Fibroblast of mammary gland (primary cell): Measurements from ENCODE around the gene KRTAP21-1.
A peak's percentile ranks its signal among the peaks of the same experiment; 100 is the strongest.

Source experiments
- DNase-seq: peaks from one replicate; pipeline ENCODE4 v3.0.0-alpha.2; 2010; ENCODE audit warnings: low read depth
- H3K4me3 ChIP-seq: 2 replicates; pipeline ENCODE4 v1.5.1; 2011; ENCODE audit warnings: low read depth, mild to moderate bottlenecking, low read length, moderate library complexity; ENCODE audit not compliant: control insufficient read depth
- TF ChIP-seq, protein P1 (sequence below): conservative IDR thresholded peaks from 2 replicates; pipeline ENCODE4 v1.5.1; 2011; ENCODE audit warnings: low read depth, low read length, inconsistent platforms; ENCODE audit not compliant: control insufficient read depth, insufficient read depth

The KRTAP21-1 gene

DNA sequence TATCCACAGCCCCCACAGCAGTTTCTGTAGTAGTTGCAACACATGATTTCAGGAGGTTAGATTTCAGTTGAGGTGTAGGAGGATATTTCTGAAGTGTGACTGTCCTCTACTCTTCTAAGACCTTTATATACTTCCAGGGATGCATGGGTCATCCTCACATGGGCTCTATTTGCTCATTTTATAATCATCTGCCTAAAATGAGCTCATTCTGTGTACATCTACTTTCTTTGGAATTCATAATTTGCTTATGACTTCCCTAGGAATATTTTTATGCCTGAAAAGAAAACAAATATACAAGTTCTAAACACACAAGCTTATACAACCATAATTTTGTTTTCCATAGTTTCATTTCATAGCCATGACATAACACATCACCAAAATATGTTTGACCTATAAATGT is 8.1 kb downstream of the KRTAP21-1 start, which contains the start of gene KRTAP21-2:
Gene KRTAP21-2 (minus strand): TSS at position 101 of the 400 bp plus-strand sequence. CDS start 57 bp downstream, at position 44.
- no peak for DNase-seq
- TF ChIP-seq, protein P1, sequence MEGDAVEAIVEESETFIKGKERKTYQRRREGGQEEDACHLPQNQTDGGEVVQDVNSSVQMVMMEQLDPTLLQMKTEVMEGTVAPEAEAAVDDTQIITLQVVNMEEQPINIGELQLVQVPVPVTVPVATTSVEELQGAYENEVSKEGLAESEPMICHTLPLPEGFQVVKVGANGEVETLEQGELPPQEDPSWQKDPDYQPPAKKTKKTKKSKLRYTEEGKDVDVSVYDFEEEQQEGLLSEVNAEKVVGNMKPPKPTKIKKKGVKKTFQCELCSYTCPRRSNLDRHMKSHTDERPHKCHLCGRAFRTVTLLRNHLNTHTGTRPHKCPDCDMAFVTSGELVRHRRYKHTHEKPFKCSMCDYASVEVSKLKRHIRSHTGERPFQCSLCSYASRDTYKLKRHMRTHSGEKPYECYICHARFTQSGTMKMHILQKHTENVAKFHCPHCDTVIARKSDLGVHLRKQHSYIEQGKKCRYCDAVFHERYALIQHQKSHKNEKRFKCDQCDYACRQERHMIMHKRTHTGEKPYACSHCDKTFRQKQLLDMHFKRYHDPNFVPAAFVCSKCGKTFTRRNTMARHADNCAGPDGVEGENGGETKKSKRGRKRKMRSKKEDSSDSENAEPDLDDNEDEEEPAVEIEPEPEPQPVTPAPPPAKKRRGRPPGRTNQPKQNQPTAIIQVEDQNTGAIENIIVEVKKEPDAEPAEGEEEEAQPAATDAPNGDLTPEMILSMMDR: no peak
- H3K4me3 ChIP-seq: no peak within 1 kb of the TSS

DNA sequence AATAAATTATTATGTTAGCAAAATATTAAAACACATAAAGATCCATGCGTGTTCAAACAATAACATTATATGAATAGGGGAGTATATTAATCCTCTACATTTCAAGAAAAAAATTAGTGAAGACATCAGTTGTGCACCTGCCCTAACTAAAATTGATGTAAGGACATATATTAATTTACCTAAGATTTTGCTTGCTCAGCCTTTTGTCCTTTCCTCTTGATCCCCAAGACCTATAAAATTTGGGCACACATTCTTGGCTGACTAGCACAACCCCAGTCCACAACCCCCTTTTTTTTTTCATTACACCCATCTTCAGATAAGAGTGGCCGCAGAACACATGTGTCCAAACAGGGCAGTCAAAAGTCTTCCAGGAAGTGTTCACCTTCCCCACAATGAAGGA is 14.8 kb downstream of the KRTAP21-1 start:
- no peak for DNase-seq
- no peak overlapping the region for H3K4me3 ChIP-seq
- TF ChIP-seq, protein P1: no peak

DNA sequence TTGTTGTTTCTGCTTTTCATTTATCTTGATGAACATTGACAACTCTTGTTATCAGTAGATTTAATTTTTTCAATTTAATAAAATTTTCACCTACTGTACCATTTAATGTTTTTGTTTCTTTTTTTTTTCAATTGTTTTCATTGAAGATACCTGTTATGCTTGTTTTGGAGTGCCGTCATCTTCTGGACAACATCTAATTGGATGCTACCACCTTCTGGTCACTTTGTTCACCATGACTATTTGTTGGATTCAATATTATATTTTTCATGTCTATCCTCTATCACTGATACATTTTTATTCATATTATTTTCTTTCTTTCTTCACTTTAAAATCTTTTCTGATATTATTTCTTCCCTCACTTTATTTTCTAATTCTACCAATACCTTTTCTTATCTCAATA is 22.2 kb downstream of the KRTAP21-1 start:
- H3K4me3 ChIP-seq: no peak overlapping the region
- TF ChIP-seq, protein P1: no peak
- DNase-seq: no peak

DNA sequence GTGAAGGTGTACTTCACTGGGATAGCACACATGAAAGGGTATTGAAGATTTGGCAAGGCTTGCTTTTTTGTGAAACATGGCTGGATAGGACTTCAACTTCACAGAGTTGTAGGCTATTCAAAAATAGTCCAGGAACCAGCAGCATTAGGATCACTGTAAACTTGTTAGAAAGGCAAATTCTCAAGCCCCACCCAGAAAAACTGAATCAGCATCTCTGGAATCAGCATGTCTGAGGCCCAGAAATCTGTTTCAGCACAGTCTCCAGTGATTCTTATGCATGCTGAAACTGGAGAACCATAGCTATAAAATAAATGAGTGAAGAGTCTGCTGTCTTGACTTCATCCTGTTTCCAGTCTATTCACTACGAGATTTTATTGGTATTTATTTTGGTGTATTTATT is 28.5 kb downstream of the KRTAP21-1 start:
- H3K4me3 ChIP-seq: no peak overlapping the region
- TF ChIP-seq, protein P1: no peak
- no peak for DNase-seq

DNA sequence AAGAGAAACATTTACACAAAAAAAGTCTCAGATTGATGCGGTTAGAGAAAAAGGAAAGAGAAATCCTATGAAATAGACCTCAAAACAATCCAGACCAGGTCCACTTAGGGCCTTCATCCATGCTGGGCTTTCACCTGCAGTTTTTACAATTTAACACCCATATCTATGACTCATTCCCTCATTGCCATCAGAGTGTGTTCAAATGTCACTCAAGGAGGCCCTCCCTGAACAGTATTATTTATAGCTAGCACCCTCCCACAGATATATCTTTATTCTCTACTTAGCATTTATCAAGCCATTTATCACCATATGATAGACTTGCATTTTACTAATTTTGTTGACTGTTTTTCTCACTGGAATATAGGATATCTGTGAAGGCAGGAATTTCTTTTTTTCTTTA is 35.8 kb downstream of the KRTAP21-1 start:
- no peak overlapping the region for H3K4me3 ChIP-seq
- TF ChIP-seq, protein P1: no peak
- DNase-seq: no peak

DNA sequence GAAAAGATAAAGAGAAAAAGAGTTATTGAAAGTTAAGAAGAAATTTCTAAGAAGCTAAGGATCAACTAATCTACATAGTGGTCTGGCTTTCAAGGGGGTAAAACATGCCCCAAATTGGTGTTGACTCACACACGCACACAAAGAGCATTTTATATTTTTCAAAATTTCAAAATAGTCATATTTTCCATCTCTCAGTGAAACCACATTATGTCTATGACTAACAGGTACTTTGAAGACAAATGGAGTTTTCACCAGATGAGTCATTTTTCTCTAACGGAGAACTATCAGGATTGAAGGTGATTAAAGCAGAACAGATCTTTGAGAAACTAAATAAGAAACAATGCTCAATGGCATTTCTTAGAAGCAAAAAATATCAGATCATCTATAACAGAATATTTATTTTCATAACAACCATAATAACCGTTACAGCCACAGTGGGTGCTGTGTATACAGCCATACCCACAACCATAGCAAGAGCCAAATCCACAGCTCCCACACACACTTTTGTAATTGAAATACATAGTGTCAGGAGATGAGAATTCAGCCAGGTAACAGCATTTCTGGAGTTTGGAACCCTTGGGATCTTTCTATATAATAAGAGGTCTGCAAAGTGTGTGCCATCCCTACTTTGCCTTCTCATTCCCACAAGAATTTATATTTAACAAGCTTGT is 36.9 kb downstream of the KRTAP21-1 start, which contains the start of gene KRTAP21-3:
Gene KRTAP21-3 (minus strand): TSS at position 539 of the 671 bp plus-strand sequence. CDS start 18 bp downstream, at position 521.
- H3K4me3 ChIP-seq: no peak within 1 kb of the TSS
- peak; percentile 43 for DNase-seq
- TF ChIP-seq, protein P1: no peak
